HCT116 (cell line): ENCODE results near the gene UNC5C. TPM values are rescaled to one million over a fixed set of nuclear protein-coding genes. Genes with fewer than 3 reads are reported as not detected.

Experiments
- ATAC-seq: fragments of 200-7000 bp; cut with Tn5 transposase; 2 replicates; pipeline ENCODE4 v1.9.1; 2020; ENCODE audit warnings: mild to moderate bottlenecking, moderate library complexity
- BruUV-seq: library from RNA; stranded (reverse); fragments of 400-500 nt; replicated peaks from 2 replicates; lab custom pipeline; 2021; lab: Mats Ljungman, UMichigan
- CTCF ChIA-PET: fragments of 300-600 bp; sonication (Branson Sonifier 250); formaldehyde crosslinking; loops from one replicate; lab custom pipeline; 2021; ENCODE audit warnings: antibody characterized with exemption; lab: Charles Lee
- POLR2A ChIA-PET: fragments of 300-600, 350-600 bp; sonication (Branson Sonifier 250); formaldehyde crosslinking; loops from one replicate; lab custom pipeline; 2021; ENCODE audit warnings: antibody characterized with exemption; lab: Charles Lee
- RAD21 ChIA-PET, 2 experiments: fragments of 300-600 bp; sonication (Branson Sonifier 250); formaldehyde crosslinking; loops; one replicate each; lab custom pipeline; 2023; ENCODE audit warnings: low total read pairs in 2 of 2; ENCODE audit not compliant: uncharacterized antibody in 2 of 2, unreplicated experiment in 2 of 2, low non-redundant PET in 1 of 2; lab: Charles Lee
- DNase-seq: peaks from one replicate; pipeline ENCODE4 v3.0.0-alpha.2; 2010; ENCODE audit warnings: low read depth, low spot score
- H2AFZ ChIP-seq: fragments of 200-600 bp; shearing (Covaris generic), sonication (generic); 2 replicates; pipeline ENCODE4 v1.6.1; 2017; ENCODE audit warnings: low read depth, mixed run types, mixed read lengths, antibody characterized with exemption, low read length; ENCODE audit not compliant: poor library complexity, severe bottlenecking
- H3K27ac ChIP-seq: 2 replicates; pipeline ENCODE4 v1.5.1; 2012; ENCODE audit warnings: low read depth, low read length
- H3K27me3 ChIP-seq: fragments of 200-600 bp; sonication (generic); 2 replicates; pipeline ENCODE4 v1.6.1; 2016; ENCODE audit warnings: mixed run types, low read length, mixed read lengths; ENCODE audit not compliant: insufficient read depth
- H3K36me3 ChIP-seq, 2 experiments: fragments of 200-500 bp in 1 of 2; fragments of 200-600 bp in 1 of 2; sonication (Bioruptor generic) in 1 of 2; sonication (generic) in 1 of 2; 2 replicates each; pipeline versions ENCODE4 v1.5.1 to v1.6.1; 2014 to 2016; ENCODE audit warnings: low read length in 2 of 2, inconsistent platforms in 1 of 2, mixed read lengths in 1 of 2, mixed run types in 1 of 2; ENCODE audit not compliant: insufficient read depth in 2 of 2, control insufficient read depth in 1 of 2
- H3K4me1 ChIP-seq, 2 experiments: fragments of 200-600 bp in 1 of 2; sonication (generic) in 1 of 2; 2 replicates each; pipeline versions ENCODE4 v1.5.1 to v1.6.1; 2012 to 2017; ENCODE audit warnings: low read length in 2 of 2, inconsistent platforms in 1 of 2, mild to moderate bottlenecking in 1 of 2, mixed read lengths in 1 of 2, mixed run types in 1 of 2, moderate library complexity in 1 of 2; ENCODE audit not compliant: insufficient read depth in 2 of 2, control insufficient read depth in 1 of 2
- H3K4me2 ChIP-seq: fragments of 200-600 bp; sonication (generic); 2 replicates; pipeline ENCODE4 v1.6.1; 2017; ENCODE audit warnings: mixed run types, low read length, mixed read lengths
- H3K4me3 ChIP-seq, 2 experiments: fragments of 200-600 bp in 1 of 2; sonication (generic) in 1 of 2; replicated peaks in 1 of 2; 2 replicates each; pipeline ENCODE4 v1.5.1; 2011 to 2016; ENCODE audit warnings: low read length in 2 of 2, control low read depth in 1 of 2, low read depth in 1 of 2, mild to moderate bottlenecking in 1 of 2, mixed read lengths in 1 of 2, mixed run types in 1 of 2
- H3K79me2 ChIP-seq: fragments of 200-600 bp; sonication (generic); 2 replicates; pipeline ENCODE4 v1.6.1; 2017; ENCODE audit warnings: mild to moderate bottlenecking, mixed run types, low read length, moderate library complexity, mixed read lengths; ENCODE audit not compliant: insufficient read depth
- H3K9ac ChIP-seq: fragments of 200-600 bp; sonication (generic); 2 replicates; pipeline ENCODE4 v1.6.1; 2016; ENCODE audit warnings: low read length, mixed read lengths
- H3K9me2 ChIP-seq: fragments of 200-600 bp; sonication (generic), shearing (Covaris generic); 2 replicates; pipeline ENCODE4 v1.6.1; 2017; ENCODE audit warnings: mixed run types, mild to moderate bottlenecking, moderate library complexity; ENCODE audit not compliant: insufficient read depth
- H3K9me3 ChIP-seq, 2 experiments: fragments of 200-500 bp in 1 of 2; fragments of 200-600 bp in 1 of 2; sonication (Bioruptor generic) in 1 of 2; sonication (generic) in 1 of 2; 2 replicates each; pipeline ENCODE4 v1.6.1; 2014 to 2017; ENCODE audit warnings: low read length in 2 of 2, mixed read lengths in 2 of 2, inconsistent platforms in 1 of 2, low read depth in 1 of 2, mild to moderate bottlenecking in 1 of 2, mixed run types in 1 of 2, moderate library complexity in 1 of 2; ENCODE audit not compliant: control insufficient read depth in 1 of 2, insufficient read depth in 1 of 2
- H4K20me1 ChIP-seq: fragments of 200-600 bp; sonication (generic), shearing (Covaris generic); 2 replicates; pipeline ENCODE4 v1.6.1; 2017; ENCODE audit warnings: mixed run types, mild to moderate bottlenecking, moderate library complexity; ENCODE audit not compliant: insufficient read depth
- ATF3 ChIP-seq: IDR thresholded peaks from 2 replicates; pipeline ENCODE4 v1.6.1; 2012
- CEBPB ChIP-seq: IDR thresholded peaks from 2 replicates; pipeline ENCODE4 v1.6.1; 2012; ENCODE audit warnings: low read depth
- CTCF ChIP-seq, 3 experiments: fragments of 200-600 bp in 1 of 3; sonication (generic) in 1 of 3; IDR thresholded peaks in 2 of 3; conservative IDR thresholded peaks in 1 of 3; 2 replicates each; pipeline ENCODE4 v1.5.1; 2012 to 2017; ENCODE audit warnings: low read depth in 2 of 3, low read length in 2 of 3, antibody characterized with exemption in 1 of 3, borderline replicate concordance in 1 of 3, control low read depth in 1 of 3, mild to moderate bottlenecking in 1 of 3, mixed read lengths in 1 of 3, mixed run types in 1 of 3, moderate library complexity in 1 of 3; ENCODE audit not compliant: insufficient read depth in 1 of 3
- EGR1 ChIP-seq: IDR thresholded peaks from 2 replicates; pipeline ENCODE4 v1.6.1; 2012; ENCODE audit warnings: low read depth
- ELF1 ChIP-seq: IDR thresholded peaks from 2 replicates; pipeline ENCODE4 v1.6.1; 2012; ENCODE audit warnings: low read depth, borderline replicate concordance
- EZH2phosphoT487 ChIP-seq: fragments of 200-600 bp; IDR thresholded peaks from 2 replicates; pipeline ENCODE4 v1.6.1; 2018; ENCODE audit warnings: antibody characterized with exemption, borderline replicate concordance
- JUND ChIP-seq: IDR thresholded peaks from 2 replicates; pipeline ENCODE4 v1.6.1; 2012
- MAX ChIP-seq: IDR thresholded peaks from 2 replicates; pipeline ENCODE4 v1.6.1; 2012
- POLR2A ChIP-seq: IDR thresholded peaks from 2 replicates; pipeline ENCODE4 v1.7.0; 2011; ENCODE audit warnings: borderline replicate concordance; ENCODE audit not compliant: insufficient read depth, insufficient read length; ENCODE audit errors: extremely low read depth
- POLR2AphosphoS5 ChIP-seq: IDR thresholded peaks from 2 replicates; pipeline ENCODE4 v1.6.1; 2011; ENCODE audit warnings: mild to moderate bottlenecking, low read depth, low read length, moderate library complexity
- RAD21 ChIP-seq: IDR thresholded peaks from 2 replicates; pipeline ENCODE4 v1.6.1; 2012; ENCODE audit warnings: low read depth, mild to moderate bottlenecking
- REST ChIP-seq: IDR thresholded peaks from 2 replicates; pipeline ENCODE4 v1.6.1; 2012; ENCODE audit warnings: low read depth
- SIN3A ChIP-seq: IDR thresholded peaks from 2 replicates; pipeline ENCODE4 v1.6.1; 2012; ENCODE audit warnings: low read depth
- YY1 ChIP-seq: IDR thresholded peaks from 2 replicates; pipeline ENCODE4 v1.6.1; 2011; ENCODE audit warnings: low read length, low read depth, moderate library complexity, mild to moderate bottlenecking; ENCODE audit not compliant: insufficient replicate concordance; ENCODE audit errors: extremely low read depth
- ZFX ChIP-seq: fragments of 450-650 bp; IDR thresholded peaks from 2 replicates; pipeline ENCODE4 v1.6.1; 2017
- intact Hi-C: fragments of 100-400 bp; cut with micrococcal nuclease; formaldehyde crosslinking; loops from 2 replicates; pipeline ENCODE4 v1.10.0; 2022
- total RNA-seq: library from RNA; stranded (reverse); gene quantifications from one replicate; pipeline ENCODE4 v1.2.1, GENCODE V29; 2021; ENCODE audit not compliant: unreplicated experiment

Gene UNC5C
- total RNA-seq, 1 experiment from 2014 or later = not detected

- ChIA-PET RAD21 (no interaction called here), POLR2A (no interaction called here), CTCF (no interaction called here)
- no peak overlapping the region for H3K4me3 ChIP-seq
- no peaks in the 10 kb centered on the region for H3K79me2 ChIP-seq
- no peak for TF ChIP-seq MAX
- TF ChIP-seq SIN3A = no peak
- no peak for TF ChIP-seq REST
- no peak for TF ChIP-seq POLR2AphosphoS5
- TF ChIP-seq POLR2A = no peak
- no peak for TF ChIP-seq ATF3
- TF ChIP-seq RAD21 = no peak
- TF ChIP-seq EGR1 = no peak
- TF ChIP-seq JUND = no peak
- TF ChIP-seq YY1 = no peak
- TF ChIP-seq ZFX = no peak
- TF ChIP-seq CEBPB = no peak
- TF ChIP-seq EZH2phosphoT487 = no peak
- no peak for TF ChIP-seq CTCF (IDR thresholded peaks at IDR 0.05 in 2 of 3, conservative IDR thresholded peaks at IDR 0.05 in 1 of 3; ENCODE audit: borderline replicate concordance in 1 of 3, insufficient read depth in 1 of 3, low read depth in 2 of 3, low read length in 2 of 3)
- TF ChIP-seq ELF1 = no peak
- no peaks in the 10 kb centered on the region for H3K36me3 ChIP-seq
- H3K27ac ChIP-seq = no peak overlapping the region
- H4K20me1 ChIP-seq = no peaks in the 10 kb centered on the region
- H3K9me3 ChIP-seq = no peaks in the 10 kb centered on the region
- ATAC-seq (peak; percentile 55; the same call in 1 of the 2 replicates), DNase-seq (no peak)
- H3K4me2 ChIP-seq = peak overlapping the region; percentile 17; the same call in 1 of the 2 replicates
- no peaks in the 10 kb centered on the region for H3K27me3 ChIP-seq
- no peaks in the 10 kb centered on the region for H3K9me2 ChIP-seq
- H3K4me1 ChIP-seq = peaks cover 3 to 22% of the 10 kb centered on the region in 2 experiments; a peak in 3 of 4 replicates
- H3K9ac ChIP-seq = no peak overlapping the region
- intact Hi-C loops = no loop called here
- no TSS peak for BruUV-seq
- H2AFZ ChIP-seq = no peak overlapping the region
Observed at GRCh38 chr4:95304898-95305297, 243.9 kb downstream of the UNC5C start.
